ENCODE measurements around the gene ANXA11. TPM values are rescaled to one million over a fixed set of nuclear protein-coding genes. Genes with fewer than 3 reads are reported as not detected.

ANXA11 gene
- total and polyA plus RNA-seq, 9 of the 15 experiments (the other 6 are each of a cell fraction or from before 2014, with no cell fraction given) = 43.6 to 212 (median 109) TPM

- TF ChIP-seq TFE3 (CRISPR knock-in tag; IDR thresholded peaks at IDR 0.05) (no peak), ESRRA (IDR thresholded peaks at IDR 0.05; ENCODE audit: borderline replicate concordance, low read depth) (0 out of 2 replicates have a peak, but pooled peaks have one; percentile 15), BCOR (IDR thresholded peaks at IDR 0.05) (peak; percentile 89), ZNF778 (CRISPR knock-in tag; IDR thresholded peaks at IDR 0.05) (no peak), ZNF507 (tag; conservative IDR thresholded peaks at IDR 0.05) (no peak), TRIM25 (IDR thresholded peaks at IDR 0.05; ENCODE audit: borderline replicate concordance) (no peak), BRCA1 (IDR thresholded peaks at IDR 0.05) (no peak), BRCA1 (CRISPR knock-in tag; IDR thresholded peaks at IDR 0.05) (no peak), PHTF2 (CRISPR knock-in tag; IDR thresholded peaks at IDR 0.05) (no peak), CEBPG (CRISPR knock-in tag; IDR thresholded peaks at IDR 0.05) (no peak), CEBPG (tag; conservative IDR thresholded peaks at IDR 0.05 in 1 of 2, IDR thresholded peaks at IDR 0.05 in 1 of 2) (0 out of 4 replicates have a peak, but pooled peaks of 1 of the 2 experiments have one; percentile 28), ZNF445 (CRISPR knock-in tag; IDR thresholded peaks at IDR 0.05; ENCODE audit: low read depth) (no peak), SMARCA5 (IDR thresholded peaks at IDR 0.05) (peak; percentile 55; the same call in 1 of the 2 replicates), ZSCAN32 (CRISPR knock-in tag; IDR thresholded peaks at IDR 0.05) (no peak), SMARCB1 (IDR thresholded peaks at IDR 0.05; ENCODE audit: insufficient read length, low read depth) (no peak), ZEB2 (IDR thresholded peaks at IDR 0.05) (no peak), SMARCA4 (IDR thresholded peaks at IDR 0.05) (no peak), MLLT1 (IDR thresholded peaks at IDR 0.05) (no peak), ZNF232 (CRISPR knock-in tag; IDR thresholded peaks at IDR 0.05) (no peak)
- TF ChIP-seq, protein P1, sequence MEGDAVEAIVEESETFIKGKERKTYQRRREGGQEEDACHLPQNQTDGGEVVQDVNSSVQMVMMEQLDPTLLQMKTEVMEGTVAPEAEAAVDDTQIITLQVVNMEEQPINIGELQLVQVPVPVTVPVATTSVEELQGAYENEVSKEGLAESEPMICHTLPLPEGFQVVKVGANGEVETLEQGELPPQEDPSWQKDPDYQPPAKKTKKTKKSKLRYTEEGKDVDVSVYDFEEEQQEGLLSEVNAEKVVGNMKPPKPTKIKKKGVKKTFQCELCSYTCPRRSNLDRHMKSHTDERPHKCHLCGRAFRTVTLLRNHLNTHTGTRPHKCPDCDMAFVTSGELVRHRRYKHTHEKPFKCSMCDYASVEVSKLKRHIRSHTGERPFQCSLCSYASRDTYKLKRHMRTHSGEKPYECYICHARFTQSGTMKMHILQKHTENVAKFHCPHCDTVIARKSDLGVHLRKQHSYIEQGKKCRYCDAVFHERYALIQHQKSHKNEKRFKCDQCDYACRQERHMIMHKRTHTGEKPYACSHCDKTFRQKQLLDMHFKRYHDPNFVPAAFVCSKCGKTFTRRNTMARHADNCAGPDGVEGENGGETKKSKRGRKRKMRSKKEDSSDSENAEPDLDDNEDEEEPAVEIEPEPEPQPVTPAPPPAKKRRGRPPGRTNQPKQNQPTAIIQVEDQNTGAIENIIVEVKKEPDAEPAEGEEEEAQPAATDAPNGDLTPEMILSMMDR (IDR thresholded peaks at IDR 0.05 in 2 of 3, conservative IDR thresholded peaks at IDR 0.05 in 1 of 3; ENCODE audit: insufficient read depth in 2 of 3, low read depth in 1 of 3, low read length in 3 of 3) = no peak
Observed at GRCh38 chr10:80185578-80186299, 19.6 kb downstream of the ANXA11 start (continued).

All from K562 (cell line).